Neuron (in vitro differentiated cells): ENCODE data around the gene PDE4D.

Source experiments
- H2AFZ ChIP-seq: one replicate; pipeline ENCODE4 v1.6.1; 2013; ENCODE audit warnings: low read depth, mild to moderate bottlenecking, inconsistent platforms, low read length, moderate library complexity
- H3K27me3 ChIP-seq: one replicate; pipeline ENCODE4 v1.6.1; 2013; ENCODE audit warnings: low read length; ENCODE audit not compliant: insufficient read depth
- H3K36me3 ChIP-seq: one replicate; pipeline ENCODE4 v1.6.1; 2013; ENCODE audit warnings: low read length; ENCODE audit not compliant: insufficient read depth
- H3K4me1 ChIP-seq: one replicate; pipeline ENCODE4 v1.6.1; 2013; ENCODE audit warnings: low read length; ENCODE audit not compliant: insufficient read depth
- H3K4me3 ChIP-seq: 2 replicates; pipeline ENCODE4 v1.5.1; 2013; ENCODE audit warnings: mild to moderate bottlenecking, low read length, moderate library complexity
- H3K9me3 ChIP-seq: one replicate; pipeline ENCODE4 v1.6.1; 2013; ENCODE audit warnings: low read length

The PDE4D gene

GRCh38 chr5:59260973-59261372 is 632.6 kb downstream of the PDE4D start:
- H3K9me3 ChIP-seq, result no peaks in the 10 kb centered on the region
- H2AFZ ChIP-seq, result no peak overlapping the region
- no peaks in the 10 kb centered on the region for H3K36me3 ChIP-seq
- peaks cover 25% of the 10 kb centered on the region for H3K4me1 ChIP-seq
- H3K4me3 ChIP-seq, result no peak overlapping the region
- no peaks in the 10 kb centered on the region for H3K27me3 ChIP-seq

GRCh38 chr5:59260200-59260599 is 633.3 kb downstream of the PDE4D start:
- peaks cover 30% of the 10 kb centered on the region for H3K4me1 ChIP-seq
- no peaks in the 10 kb centered on the region for H3K27me3 ChIP-seq
- no peaks in the 10 kb centered on the region for H3K9me3 ChIP-seq
- no peak overlapping the region for H3K4me3 ChIP-seq
- no peaks in the 10 kb centered on the region for H3K36me3 ChIP-seq
- no peak overlapping the region for H2AFZ ChIP-seq

GRCh38 chr5:59259237-59259636 is 634.3 kb downstream of the PDE4D start:
- Histone ChIP-seq H3K4me1 (peaks cover 23% of the 10 kb centered on the region), H3K36me3 (no peaks in the 10 kb centered on the region), H3K4me3 (no peak overlapping the region), H3K9me3 (no peaks in the 10 kb centered on the region), H3K27me3 (no peaks in the 10 kb centered on the region), H2AFZ (no peak overlapping the region)

- H3K36me3 ChIP-seq, result no peaks in the 10 kb centered on the region
- no peaks in the 10 kb centered on the region for H3K27me3 ChIP-seq
- no peaks in the 10 kb centered on the region for H3K9me3 ChIP-seq
- H2AFZ ChIP-seq, result no peak overlapping the region
- H3K4me3 ChIP-seq, result no peak overlapping the region
- H3K4me1 ChIP-seq, result peaks cover 23% of the 10 kb centered on the region
Observed at GRCh38 chr5:59257488-59258400, 635.8 kb downstream of the PDE4D start.

GRCh38 chr5:59256331-59256730 is 637.2 kb downstream of the PDE4D start:
- Histone ChIP-seq H2AFZ (no peak overlapping the region), H3K4me1 (peaks cover 23% of the 10 kb centered on the region), H3K27me3 (no peaks in the 10 kb centered on the region), H3K4me3 (no peak overlapping the region), H3K36me3 (no peaks in the 10 kb centered on the region), H3K9me3 (no peaks in the 10 kb centered on the region)

GRCh38 chr5:59254055-59254687 is 639.4 kb downstream of the PDE4D start:
- H2AFZ ChIP-seq, result no peak overlapping the region
- no peak overlapping the region for H3K4me3 ChIP-seq
- H3K27me3 ChIP-seq, result no peaks in the 10 kb centered on the region
- no peaks in the 10 kb centered on the region for H3K36me3 ChIP-seq
- H3K4me1 ChIP-seq, result peaks cover 23% of the 10 kb centered on the region
- no peaks in the 10 kb centered on the region for H3K9me3 ChIP-seq

GRCh38 chr5:59253625-59254024 is 639.9 kb downstream of the PDE4D start:
- Histone ChIP-seq H3K4me3 (no peak overlapping the region), H2AFZ (no peak overlapping the region), H3K9me3 (no peaks in the 10 kb centered on the region), H3K4me1 (peaks cover 23% of the 10 kb centered on the region), H3K36me3 (no peaks in the 10 kb centered on the region), H3K27me3 (no peaks in the 10 kb centered on the region)

GRCh38 chr5:59251627-59252026 is 641.9 kb downstream of the PDE4D start:
- Histone ChIP-seq H2AFZ (no peak overlapping the region), H3K36me3 (no peaks in the 10 kb centered on the region), H3K9me3 (no peaks in the 10 kb centered on the region), H3K4me3 (no peak overlapping the region), H3K4me1 (peaks cover 11% of the 10 kb centered on the region), H3K27me3 (no peaks in the 10 kb centered on the region)

GRCh38 chr5:59249726-59250125 is 643.8 kb downstream of the PDE4D start:
- Histone ChIP-seq H3K4me1 (no peaks in the 10 kb centered on the region), H3K36me3 (no peaks in the 10 kb centered on the region), H3K27me3 (no peaks in the 10 kb centered on the region), H3K9me3 (no peaks in the 10 kb centered on the region), H2AFZ (no peak overlapping the region), H3K4me3 (no peak overlapping the region)

GRCh38 chr5:59249160-59249559 is 644.4 kb downstream of the PDE4D start:
- Histone ChIP-seq H3K9me3 (no peaks in the 10 kb centered on the region), H3K27me3 (no peaks in the 10 kb centered on the region), H3K36me3 (no peaks in the 10 kb centered on the region), H3K4me3 (no peak overlapping the region), H3K4me1 (no peaks in the 10 kb centered on the region), H2AFZ (no peak overlapping the region)

GRCh38 chr5:59246882-59247281 is 646.6 kb downstream of the PDE4D start:
- Histone ChIP-seq H3K4me3 (no peak overlapping the region), H3K27me3 (no peaks in the 10 kb centered on the region), H2AFZ (no peak overlapping the region), H3K36me3 (no peaks in the 10 kb centered on the region), H3K9me3 (no peaks in the 10 kb centered on the region), H3K4me1 (no peaks in the 10 kb centered on the region)

GRCh38 chr5:59246145-59246869 is 647.2 kb downstream of the PDE4D start:
- Histone ChIP-seq H3K4me3 (no peak overlapping the region), H3K36me3 (no peaks in the 10 kb centered on the region), H2AFZ (no peak overlapping the region), H3K27me3 (no peaks in the 10 kb centered on the region), H3K4me1 (no peaks in the 10 kb centered on the region), H3K9me3 (no peaks in the 10 kb centered on the region)

- Histone ChIP-seq H3K9me3 (no peaks in the 10 kb centered on the region), H3K36me3 (no peaks in the 10 kb centered on the region), H3K4me3 (no peak overlapping the region), H3K27me3 (no peaks in the 10 kb centered on the region), H2AFZ (no peak overlapping the region), H3K4me1 (no peaks in the 10 kb centered on the region)
Observed at GRCh38 chr5:59245198-59245597, 648.3 kb downstream of the PDE4D start.
